ENCODE results near the gene IFITM10.
"Not testable (repeated sequence)": the region's sequence is repeated elsewhere in the genome, so short reads cannot be mapped to it uniquely, and the experiment has no call there.

The IFITM10 gene

DNA sequence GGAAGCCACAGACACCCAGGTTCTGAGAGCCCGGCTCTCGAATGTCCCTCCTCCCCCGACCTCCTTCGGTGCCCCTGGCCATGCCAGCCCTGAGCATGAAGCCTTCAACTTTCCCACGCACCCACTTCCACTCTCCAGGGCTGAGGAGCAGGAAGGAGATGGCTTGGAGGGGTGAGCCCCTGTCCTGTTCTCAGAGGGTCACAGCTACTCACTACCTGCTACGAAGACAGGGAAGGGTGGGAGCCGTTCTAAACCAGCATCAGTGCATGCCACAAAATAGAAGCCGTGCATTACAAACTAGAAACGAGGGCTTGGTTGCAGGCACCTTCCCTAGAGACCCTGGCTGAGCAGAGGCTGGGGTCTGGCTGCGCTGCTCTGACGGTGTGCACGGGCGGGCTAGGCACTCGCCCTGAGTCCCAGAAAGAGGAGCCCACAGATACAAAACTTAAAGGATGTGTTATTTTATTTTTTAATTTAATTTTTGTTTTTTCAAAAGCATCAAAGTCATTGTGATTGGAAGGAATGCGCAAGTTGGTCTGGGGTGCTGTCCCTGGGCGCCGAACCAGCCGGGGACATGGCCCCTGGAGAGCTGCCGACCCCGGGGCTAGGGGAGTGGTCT is 57.6 kb downstream of the IFITM10 start:
- no peak for DNase-seq (ENCODE audit: low read depth in 1 of 2, low spot score in 1 of 2)

DNA sequence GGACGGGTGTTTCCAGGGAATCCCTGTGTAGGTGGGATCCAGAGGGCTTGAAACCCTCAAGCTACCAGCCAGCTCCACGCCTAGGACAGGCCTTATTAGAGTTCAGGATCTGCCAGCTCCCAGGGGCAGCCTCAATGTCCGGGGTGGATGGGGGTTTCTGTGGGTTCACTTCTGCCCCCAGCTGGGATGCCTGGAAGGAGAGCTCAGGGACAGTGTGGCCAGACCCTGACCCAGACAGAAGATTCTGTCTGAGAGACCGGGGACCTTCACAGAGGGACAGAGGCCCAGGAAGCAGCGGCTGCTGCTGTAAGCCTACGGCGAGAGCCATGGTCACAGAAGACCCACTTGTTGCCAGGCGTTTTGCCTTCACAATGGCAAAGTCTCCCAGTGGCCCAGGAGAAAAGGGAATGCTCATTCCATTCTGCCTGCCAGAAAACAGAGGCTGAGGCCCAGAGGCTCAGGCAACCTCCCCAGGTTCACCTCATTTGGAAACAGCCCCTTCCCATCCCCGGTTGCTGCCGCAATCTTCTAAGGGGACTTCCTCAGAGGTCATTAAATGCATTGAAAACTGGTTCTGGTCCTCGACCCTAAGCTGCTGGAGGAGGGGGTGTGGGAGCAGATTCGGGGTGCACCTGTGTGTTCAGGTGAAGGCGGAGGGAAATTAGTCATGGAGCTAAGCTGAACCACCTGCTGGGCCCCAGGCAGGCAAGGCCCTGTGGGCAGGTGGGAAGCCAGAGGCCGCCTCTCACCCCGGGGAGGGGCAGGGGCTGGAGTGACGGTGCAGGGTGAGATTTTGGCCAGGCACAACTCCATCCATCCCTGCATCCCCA is 58.3 kb downstream of the IFITM10 start:
- no peak for DNase-seq (ENCODE audit: low read depth in 1 of 2, low spot score in 1 of 2)

DNA sequence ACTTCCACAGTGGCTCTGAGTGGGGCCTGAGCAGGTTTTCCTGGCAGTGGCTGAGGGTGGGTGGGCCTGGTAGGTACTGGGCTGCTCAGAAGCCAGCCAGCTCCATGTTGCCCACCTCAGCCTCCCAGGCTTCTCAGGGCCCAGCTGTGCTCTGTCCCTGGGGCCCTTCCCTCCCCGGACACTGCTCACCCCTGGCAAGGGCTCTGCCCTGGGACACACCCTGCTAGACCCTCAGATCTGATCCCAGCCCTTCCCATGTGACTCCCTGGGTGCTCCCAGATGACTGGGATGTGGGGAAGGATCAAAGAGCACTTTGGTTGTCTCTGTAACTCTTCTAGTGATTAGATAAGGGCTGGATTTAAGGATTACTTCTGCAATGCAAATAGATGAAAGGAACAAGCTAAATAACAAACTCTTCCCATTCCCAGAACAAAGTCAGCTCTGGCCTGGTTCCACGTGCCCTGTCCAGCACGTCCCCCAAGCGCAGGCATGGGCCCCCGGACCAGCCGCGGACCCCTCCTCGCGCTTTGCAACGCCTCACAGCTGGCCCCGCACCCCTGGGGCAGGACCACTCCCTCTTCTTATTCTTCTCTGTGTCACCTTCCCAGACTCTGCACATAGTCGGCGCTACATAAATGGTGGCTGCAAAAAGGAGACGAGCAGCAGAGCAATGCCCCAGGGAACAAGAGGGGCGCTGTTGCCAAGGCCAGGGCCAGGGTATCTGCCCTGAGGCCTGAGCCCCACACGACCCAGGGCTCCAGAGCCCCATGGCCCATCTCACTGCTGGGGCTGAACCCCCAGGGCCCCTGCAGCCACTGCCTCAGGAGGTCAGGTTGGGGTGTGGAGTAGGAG is 59.1 kb downstream of the IFITM10 start:
- no peak for DNase-seq (ENCODE audit: low read depth in 1 of 2, low spot score in 1 of 2)

DNA sequence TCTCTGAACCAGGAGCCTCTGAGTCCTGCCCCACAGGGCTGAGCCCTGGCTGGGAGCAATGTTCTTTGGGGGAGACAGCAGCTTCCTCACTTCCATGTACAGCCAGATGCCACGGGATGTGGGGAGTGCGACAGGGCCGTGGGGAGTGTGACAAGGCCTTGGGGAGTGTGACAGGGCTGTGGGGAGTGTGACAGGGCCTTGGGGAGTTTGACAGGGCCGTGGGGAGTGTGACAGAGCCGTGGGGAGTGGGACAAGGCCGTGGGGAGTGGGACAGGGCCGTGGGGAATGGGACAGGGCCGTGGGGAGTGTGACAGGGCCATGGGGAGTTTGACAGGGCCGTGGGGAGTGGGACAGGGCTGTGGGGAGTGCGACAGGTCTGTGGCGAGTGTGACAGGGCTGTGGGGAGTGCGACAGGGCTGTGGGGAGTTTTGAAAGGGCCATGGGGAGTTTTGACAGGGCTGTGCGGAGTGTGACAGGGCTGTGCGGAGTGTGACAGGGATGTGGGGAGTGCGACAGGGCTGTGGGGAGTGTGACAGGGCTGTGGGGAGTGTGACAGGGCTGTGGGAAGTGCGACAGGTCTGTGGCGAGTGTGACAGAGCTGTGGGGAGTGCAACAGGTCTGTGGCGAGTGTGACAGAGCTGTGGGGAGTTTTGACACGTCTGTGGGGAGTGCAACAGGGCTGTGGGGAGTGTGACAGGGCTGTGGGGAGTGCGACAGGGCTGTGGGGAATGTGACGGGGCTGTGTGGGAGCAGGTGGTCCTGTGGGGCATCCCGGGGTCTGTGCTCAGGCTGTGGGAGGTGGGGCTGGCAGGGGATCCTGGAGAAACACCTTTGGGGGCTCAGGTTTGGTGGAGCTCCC is 60.0 kb downstream of the IFITM10 start:
- DNase-seq (ENCODE audit: low read depth in 1 of 2, low spot score in 1 of 2), result no peak

DNA sequence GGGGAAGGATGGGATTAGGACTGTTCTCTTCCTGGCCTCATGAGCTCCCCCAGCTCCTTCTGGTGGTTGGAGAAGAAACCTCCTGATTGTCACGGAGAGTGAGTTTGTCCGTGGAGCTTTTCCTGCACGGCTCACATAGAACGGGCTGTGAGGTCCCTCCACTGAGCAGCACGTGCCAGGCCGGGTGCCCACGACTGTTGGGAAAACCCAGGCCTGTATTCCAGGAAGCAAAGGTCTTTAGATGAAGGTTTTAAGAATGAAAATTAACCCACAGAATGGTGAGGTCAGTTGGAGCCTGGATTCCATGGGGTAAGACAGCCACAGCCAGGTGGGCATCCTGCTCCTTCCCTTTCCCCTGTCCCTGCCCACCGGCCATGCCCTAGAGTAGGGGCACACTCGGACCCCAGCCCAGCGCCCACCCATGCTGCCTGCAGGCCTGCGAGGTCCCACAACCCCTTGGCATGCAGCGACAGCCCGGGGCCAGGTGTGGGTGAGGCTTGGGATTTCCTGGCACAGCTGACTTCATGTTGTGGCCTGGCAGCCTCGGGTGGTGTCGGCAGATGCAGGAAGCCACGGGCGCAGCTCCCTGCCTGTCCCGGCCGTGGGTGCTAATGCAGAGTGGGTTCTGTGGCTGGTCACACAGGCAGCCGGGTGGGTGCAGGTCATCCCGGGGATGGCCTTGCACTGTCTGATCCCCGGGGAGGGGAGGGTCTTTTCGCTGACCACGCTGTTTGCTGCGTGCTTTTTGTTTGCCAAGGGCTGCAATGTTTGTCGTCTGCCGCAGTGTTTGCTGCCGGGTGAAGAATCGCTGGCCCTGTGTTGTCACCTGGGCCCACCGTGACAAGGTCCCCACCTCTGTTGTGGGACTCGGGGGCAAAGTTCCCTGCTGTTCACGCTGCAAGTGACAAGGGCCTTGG is 60.9 kb downstream of the IFITM10 start:
- not testable (repeated sequence) for DNase-seq (ENCODE audit: low read depth in 1 of 2, low spot score in 1 of 2)

DNA sequence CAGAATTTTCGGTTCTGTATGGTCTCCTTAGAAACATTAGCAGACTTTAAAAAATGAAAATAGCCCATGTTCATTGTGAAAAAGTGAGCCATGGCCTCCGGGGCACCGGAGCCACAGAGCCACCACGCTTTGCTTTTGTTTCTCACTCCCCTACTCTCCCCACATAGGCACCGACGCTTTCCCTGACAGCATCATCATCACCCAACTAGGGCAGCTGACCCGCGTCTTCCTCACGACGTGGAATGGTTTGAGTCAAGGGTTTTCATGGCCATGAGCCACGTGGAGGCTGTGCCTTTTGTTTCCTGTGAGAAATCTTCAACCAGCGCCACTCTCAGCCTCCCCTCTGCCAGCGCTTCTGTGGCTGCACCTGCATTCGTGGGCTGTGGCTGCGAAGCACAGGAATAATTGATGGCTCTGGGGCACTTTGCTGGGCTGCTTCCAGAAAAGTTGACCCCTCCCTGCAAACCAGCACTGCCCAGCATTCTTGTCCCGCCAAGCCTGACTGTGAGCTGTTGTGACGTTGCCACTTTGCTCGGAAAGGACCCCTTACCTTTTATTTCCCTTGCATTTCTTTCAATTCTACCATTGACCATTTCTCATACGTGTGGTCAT is 62.0 kb downstream of the IFITM10 start:
- not testable (repeated sequence) for DNase-seq (ENCODE audit: low read depth in 1 of 2, low spot score in 1 of 2)

DNA sequence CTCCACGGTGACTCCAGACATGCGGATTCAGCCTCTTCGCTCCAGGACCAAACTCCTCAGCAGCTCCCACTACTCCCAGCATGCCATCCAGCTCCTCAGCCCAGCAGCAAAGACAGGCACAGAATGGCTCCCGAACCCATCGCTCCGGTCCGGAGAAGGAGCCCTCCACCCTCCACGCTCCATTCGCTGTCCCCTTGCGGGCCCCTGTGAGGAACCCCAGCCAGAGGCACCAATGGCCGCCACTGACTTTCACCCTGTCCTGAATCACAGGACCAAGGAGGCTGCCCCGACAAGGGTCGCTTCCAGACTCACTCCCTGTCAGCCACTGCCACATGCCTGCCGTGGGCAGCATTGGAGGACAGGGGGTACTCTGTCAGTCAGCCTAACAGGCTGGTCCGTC is 64.2 kb downstream of the IFITM10 start:
- DNase-seq (ENCODE audit: low read depth in 1 of 2, low spot score in 1 of 2), result not testable (repeated sequence)

DNA sequence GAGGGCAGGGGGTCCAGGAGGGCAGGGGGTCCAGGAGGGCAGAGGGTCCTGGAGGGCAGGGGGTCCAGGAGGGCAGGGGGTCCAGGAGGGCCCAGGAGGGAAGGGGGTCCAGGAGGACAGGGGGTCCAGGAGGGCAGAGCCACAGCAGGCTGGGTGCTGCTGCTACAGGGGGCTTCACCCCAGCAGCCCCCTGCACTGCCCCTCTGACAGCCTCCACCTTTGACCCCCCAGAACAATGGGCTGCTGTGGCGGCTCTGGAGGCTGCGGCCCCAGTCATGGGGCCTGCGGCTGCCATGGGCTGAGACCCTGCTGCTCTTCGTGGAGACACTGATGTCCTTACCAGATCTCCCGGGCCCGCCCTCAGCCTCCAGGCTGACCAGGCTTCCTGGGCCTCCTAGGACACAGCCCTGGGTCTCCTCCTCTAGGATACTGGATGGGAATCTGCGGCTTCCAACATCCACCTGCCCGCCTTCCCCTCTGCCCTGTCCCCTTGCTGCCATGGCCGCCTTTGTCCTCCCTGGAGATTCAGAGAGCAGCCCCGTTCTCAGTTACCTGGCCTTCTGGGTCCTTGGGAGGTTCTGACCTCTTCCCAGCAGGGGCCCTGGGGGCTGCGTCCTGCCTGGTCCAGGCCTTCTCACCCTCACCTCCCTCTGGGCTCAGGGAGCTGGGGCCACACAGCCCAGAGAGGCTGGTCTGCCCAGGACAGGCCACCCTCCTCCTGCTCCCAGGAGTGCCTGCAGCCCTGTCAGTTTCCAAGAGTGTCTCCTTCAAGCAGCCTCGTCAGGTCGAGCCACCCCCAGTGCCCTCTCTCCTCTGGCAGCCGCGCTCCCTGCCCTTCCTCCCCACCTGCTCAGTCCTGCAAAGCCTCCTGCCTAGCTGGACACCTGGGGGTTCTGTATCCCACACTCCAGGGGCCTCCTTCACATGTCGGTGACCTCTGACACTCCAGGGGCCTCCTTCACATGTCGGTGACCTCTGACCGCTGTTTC is 65.2 kb downstream of the IFITM10 start:
- DNase-seq (ENCODE audit: low read depth in 1 of 2, low spot score in 1 of 2), result not testable (repeated sequence)

DNA sequence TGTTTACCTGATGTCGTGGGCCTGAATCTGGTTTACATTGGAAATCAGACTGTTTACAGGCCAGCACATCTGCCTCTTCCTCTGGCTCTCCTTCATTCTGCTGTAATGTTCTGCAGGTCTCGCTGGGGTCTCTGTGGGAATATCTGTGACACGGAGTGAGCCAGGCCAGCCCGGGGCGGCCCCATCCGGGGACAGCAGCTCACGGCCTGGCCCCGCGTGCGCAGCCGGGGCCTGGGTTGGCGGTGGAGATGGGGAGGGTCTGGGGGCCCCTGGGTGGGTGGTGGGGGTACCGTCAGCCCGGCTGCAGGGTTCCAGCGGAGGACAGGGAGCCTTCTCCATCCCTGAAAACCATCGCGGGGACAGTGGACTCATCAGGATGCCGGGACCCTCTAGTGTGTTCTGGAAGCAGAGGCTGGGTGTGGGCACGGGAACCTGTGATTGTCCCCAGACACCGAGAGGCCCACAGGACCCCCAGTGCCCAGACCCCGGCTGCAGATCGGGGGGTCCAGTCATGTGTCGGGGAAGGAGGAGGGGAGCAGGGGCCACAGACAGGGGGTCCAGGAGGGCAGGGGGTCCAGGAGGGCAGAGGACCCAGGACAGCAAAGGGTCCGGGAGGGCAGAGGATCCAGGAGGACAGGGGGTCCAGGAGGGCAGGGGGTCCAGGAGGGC is 66.4 kb downstream of the IFITM10 start:
- DNase-seq (ENCODE audit: low read depth in 1 of 2, low spot score in 1 of 2), result not testable (repeated sequence)

DNA sequence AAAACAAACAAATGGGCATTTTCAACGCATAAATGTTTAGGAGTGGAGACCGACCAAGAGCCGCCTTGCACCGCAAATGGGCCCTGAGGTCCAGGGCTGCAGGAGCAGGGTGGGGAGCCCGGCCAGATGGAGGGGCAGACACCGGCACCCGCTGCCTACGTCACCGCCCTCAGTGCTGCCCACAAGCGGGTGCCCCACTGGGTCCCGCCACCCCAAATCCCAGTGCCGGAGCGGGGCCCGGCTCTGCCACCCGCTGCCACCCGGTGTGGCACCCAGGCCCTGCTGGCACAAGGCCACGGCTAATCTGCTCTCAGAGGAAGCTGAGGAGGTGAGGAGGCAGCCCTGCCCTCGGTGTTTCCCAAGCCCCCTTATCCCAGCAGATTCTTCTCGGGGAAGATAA is 67.2 kb downstream of the IFITM10 start:
- not testable (repeated sequence) for DNase-seq (ENCODE audit: low read depth in 1 of 2, low spot score in 1 of 2)

All from stimulated activated CD4-positive, alpha-beta T cell treated with anti-CD3 and anti-CD28 coated beads, Interleukin-15, amount 100 ng/mL, for 1 hour (primary cell).